ENCODE data around the gene ITM2C.

The ITM2C gene

GRCh38 chr2:230922951-230923717 lies 58.4 kb downstream of the ITM2C start:
- in situ Hi-C loops (cut with HindIII; ENCODE audit: low sequenced_read_pairs): no loop called here

- in situ Hi-C loops (cut with HindIII; ENCODE audit: low sequenced_read_pairs): no loop called here
Observed at GRCh38 chr2:230924092-230924469, 59.3 kb downstream of the ITM2C start.

GRCh38 chr2:230924470-230925341 lies 60.0 kb downstream of the ITM2C start, which contains the start of gene GPR55:
GPR55 (minus strand) TSS chr2:230925242; CDS start chr2:230910962, 14,280 bp downstream.
- in situ Hi-C loops (cut with HindIII; ENCODE audit: low sequenced_read_pairs): no loop called here

GRCh38 chr2:230925443-230925878 lies 60.7 kb downstream of the ITM2C start:
- in situ Hi-C loops (cut with HindIII; ENCODE audit: low sequenced_read_pairs): no loop called here

GRCh38 chr2:230925879-230926765 lies 61.4 kb downstream of the ITM2C start:
- in situ Hi-C loops (cut with HindIII; ENCODE audit: low sequenced_read_pairs): no loop called here

GRCh38 chr2:230927711-230928341 lies 63.1 kb downstream of the ITM2C start:
- in situ Hi-C loops (cut with HindIII; ENCODE audit: low sequenced_read_pairs): no loop called here

Measured in endothelial cell of hepatic sinusoid (primary cell).